Heart right ventricle (tissue), 16 donors: ENCODE measurements around the gene KCNAB2. TPM values are rescaled to one million over a fixed set of nuclear protein-coding genes. Genes with fewer than 3 reads are reported as not detected.

Source experiments
- ATAC-seq, 8 donors: fragments of 200-7000 bp; cut with Tn5 transposase; one replicate each; pipeline ENCODE4 v1.9.1; 2020; ENCODE audit warnings: mild to moderate bottlenecking in 8 of 8, moderate library complexity in 8 of 8, moderate number of reproducible peaks in 1 of 8
- DNase-seq, 2 donors: peaks; one replicate each; pipeline ENCODE4 v3.0.0-alpha.2; 2020
- H3K27ac ChIP-seq, 10 donors: fragments of 200-600 bp; sonication (generic) in 2 of 10; one replicate each; pipeline versions ENCODE4 v1.5.0 to v1.8.0; 2020 to 2022; ENCODE audit warnings: mild to moderate bottlenecking in 3 of 10
- H3K27me3 ChIP-seq, 7 donors: fragments of 200-600 bp; one replicate each; pipeline ENCODE4 v1.8.0; 2021 to 2022; ENCODE audit warnings: mild to moderate bottlenecking in 2 of 7
- H3K36me3 ChIP-seq, 9 donors: fragments of 200-600 bp; sonication (generic) in 1 of 9; one replicate each; pipeline versions ENCODE4 v1.5.0 to v1.8.0; 2020 to 2022; ENCODE audit warnings: mild to moderate bottlenecking in 2 of 9
- H3K4me1 ChIP-seq, 9 donors: fragments of 200-600 bp; sonication (generic) in 1 of 9; one replicate each; pipeline versions ENCODE4 v1.5.0 to v1.8.0; 2020 to 2022; ENCODE audit warnings: mild to moderate bottlenecking in 4 of 9
- H3K4me3 ChIP-seq, 10 donors: fragments of 200-600 bp; sonication (generic) in 2 of 10; one replicate each; pipeline versions ENCODE4 v1.5.0 to v1.8.0; 2020 to 2022; ENCODE audit warnings: mild to moderate bottlenecking in 7 of 10, moderate library complexity in 2 of 10
- H3K9me3 ChIP-seq, 11 donors: fragments of 200-600 bp in 10 of 11; sonication (generic) in 2 of 11; one replicate each; pipeline versions ENCODE4 v1.5.0 to v1.8.0; 2013 to 2022; ENCODE audit warnings: mild to moderate bottlenecking in 2 of 11, control low read depth in 1 of 11, moderate library complexity in 1 of 11
- CTCF ChIP-seq, 9 donors: fragments of 200-600 bp; sonication (generic) in 2 of 9; IDR thresholded peaks; one replicate each; pipeline versions ENCODE4 v1.5.0 to v1.8.0; 2021 to 2022; ENCODE audit warnings: antibody characterized with exemption in 9 of 9, mild to moderate bottlenecking in 5 of 9, moderate library complexity in 1 of 9
- WGBS, 2 donors: extraction: QIAGEN DNeasy Blood & Tissue Kit; methylation state at CpG; one replicate each; pipeline ENCODE4 v1.1.7; 2013; ENCODE audit warnings: inconsistent platforms in 1 of 2; 5-methylcytosine and 5-hydroxymethylcytosine counted together
- intact Hi-C, 10 donors: fragments of 100-400 bp; cut with DNase I; formaldehyde crosslinking; loops; one replicate each; pipeline versions ENCODE4 v1.11.1 to v1.14.2; 2022
- polyA plus RNA-seq, 2 donors: library from polyadenylated mRNA; stranded (reverse); fragments of 200-250 nt; gene quantifications; one replicate each; pipeline ENCODE4 v1.2.3, GENCODE V29; 2013
- total RNA-seq, 10 donors: library from RNA; stranded (reverse); fragmentation: NEBNext Ultra II Directional in 3 of 10; extraction: Animal tissue kit (Norgen Biotek cat#: 25700) in 3 of 10; gene quantifications; one replicate each; pipeline versions ENCODE4 v1.2.1 to v1.2.4, GENCODE V29; 2021 to 2023
- donor health status: Arrhythmogenic right ventricular cardiomyopathy.
- donor health status: ischemic (EF 13 %, LVEDD 7.1; RV severe dilation, severe dysfunction).
- donor health status: healthy with polysubstance abuse.
- donor health status: DM: no; HTN: yes; CAD: no.
- donor health status: DM: no; HTN: no; CAD: no.
- donor health status: ischemic (EF 25% LVEDD 6.9; RV normal size, moderate dysfunction).
- donor health status: ischemic (EF 25% LVEDD 5.7; RV mildly dilated, moderate dysfunction).
- donor health status: healthy.
- donor health status: DM: yes; HTN: yes; CAD: no.
- donor health status: Ischemic cardiomyopathy.
- donor health status: ischemic (EF 35%, LVEDD 5.7; RV mildly dilated, moderate dysfunction).
- donor health status: nonischemic (EF 11% LVEDD 7.7; RV severe dilation, severe dysfunction).
- donor health status: DM: yes; HTN: yes; CAD: no.
- donor health status: PGD.
- donor health status: ischemic (EF 29% LVEDD 5.4; RV normal size, mild dysfunction).
- donor health status: nonischemic (EF 23%, LVEDD 6.1; RV moderate dilation, normal function).

Gene KCNAB2
- total and polyA plus RNA-seq, 12 donors, result 4.7 to 41.5 (median 21.8) TPM

DNA sequence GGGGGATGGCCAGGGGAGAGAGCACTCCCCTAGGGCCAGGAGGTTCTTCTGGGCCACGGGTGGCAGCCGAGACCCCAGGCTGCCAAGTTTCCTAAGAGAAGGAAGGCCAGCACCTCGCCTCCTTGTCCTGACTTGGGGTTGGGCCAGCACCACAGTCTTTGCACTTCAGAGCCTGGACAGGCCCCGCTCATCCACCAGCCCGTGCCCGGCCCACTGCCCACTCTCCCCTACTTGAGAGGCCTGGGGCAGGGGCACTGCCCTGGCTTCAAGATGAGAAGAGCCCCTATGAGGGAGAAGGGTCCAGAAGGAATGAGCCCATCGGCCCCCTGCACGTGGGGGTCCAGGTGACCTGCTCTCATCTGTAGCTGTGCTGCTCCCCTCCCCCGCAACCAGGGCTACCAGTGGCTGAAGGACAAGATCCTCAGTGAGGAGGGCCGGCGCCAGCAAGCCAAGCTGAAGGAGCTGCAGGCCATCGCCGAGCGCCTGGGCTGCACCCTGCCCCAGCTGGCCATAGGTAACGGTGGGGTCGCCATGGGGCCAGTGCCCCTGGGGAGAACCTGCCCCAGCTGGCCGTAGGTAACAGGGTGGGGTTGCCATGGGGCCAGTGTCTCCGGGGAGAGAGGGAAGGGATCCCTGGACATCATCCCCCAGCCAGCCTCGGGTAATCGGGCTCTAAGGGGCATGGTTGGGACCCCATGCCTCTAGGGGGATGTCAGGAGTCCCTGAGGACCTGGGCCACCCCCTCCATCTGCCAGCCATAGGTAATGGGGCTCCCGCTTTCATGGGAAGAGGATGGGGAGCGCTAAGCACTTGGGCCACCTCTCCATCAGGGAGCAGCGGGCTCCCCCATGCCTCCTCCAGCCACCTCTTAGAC is 50.8 kb downstream of the KCNAB2 start:
- peaks cover 0 to 20% (median 0%) of the 10 kb centered on the region in 9 donors for H3K4me1 ChIP-seq
- WGBS, 2 donors, result 86 to 92% methylated on average over 23 of the region's 23 CpGs
- H3K27me3 ChIP-seq, result peaks cover 0 to 9% (median 3%) of the 10 kb centered on the region in 7 donors
- H3K27ac ChIP-seq, result no peak overlapping the region
- H3K9me3 ChIP-seq, result no peaks in the 10 kb centered on the region
- TF ChIP-seq CTCF (IDR thresholded peaks at IDR 0.05), result no peak
- intact Hi-C loops, result loop anchor here in 1 of 10 donors (5.0 kb wide), 1 partner anchor 44 kb away; no protein-coding TSS in a partner anchor
- DNase-seq (peak in 1 of 2 donors; percentile 9), ATAC-seq (no peak)
- no peak overlapping the region for H3K4me3 ChIP-seq
- H3K36me3 ChIP-seq, result peaks cover 0 to 75% (median 0%) of the 10 kb centered on the region in 9 donors

DNA sequence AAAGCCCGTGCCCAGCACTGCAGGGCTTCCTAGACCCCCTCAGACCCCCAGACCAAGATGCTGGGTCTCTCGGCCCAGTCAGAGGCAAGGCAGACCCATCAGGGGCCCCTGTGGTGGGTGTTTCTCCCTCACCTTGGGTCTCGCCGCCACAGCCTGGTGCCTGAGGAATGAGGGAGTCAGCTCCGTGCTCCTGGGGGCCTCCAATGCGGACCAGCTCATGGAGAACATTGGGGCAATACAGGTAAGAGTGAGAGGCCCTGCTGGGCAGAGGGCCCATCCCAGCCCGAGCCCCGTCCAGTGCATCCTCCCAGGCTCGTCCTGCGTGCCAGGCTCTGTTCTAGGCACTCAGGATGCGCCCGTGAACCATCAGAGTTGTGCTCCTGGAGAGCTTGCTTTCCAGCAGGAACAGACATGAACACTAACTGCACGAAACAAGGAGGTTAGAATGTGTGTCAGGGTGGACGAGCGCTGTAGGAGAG is 51.5 kb downstream of the KCNAB2 start:
- TF ChIP-seq CTCF (IDR thresholded peaks at IDR 0.05), result no peak
- peaks cover 0 to 15% (median 6%) of the 10 kb centered on the region in 7 donors for H3K27me3 ChIP-seq
- ATAC-seq (no peak), DNase-seq (peak in 1 of 2 donors; percentile 0)
- no peak overlapping the region for H3K27ac ChIP-seq
- intact Hi-C loops, result loop anchor here in 1 of 10 donors (5.0 kb wide), 1 partner anchor 45 kb away; no protein-coding TSS in a partner anchor
- no peak overlapping the region for H3K4me3 ChIP-seq
- peaks cover 0 to 68% (median 0%) of the 10 kb centered on the region in 9 donors for H3K36me3 ChIP-seq
- no peaks in the 10 kb centered on the region for H3K9me3 ChIP-seq
- H3K4me1 ChIP-seq, result peaks cover 0 to 20% (median 0%) of the 10 kb centered on the region in 9 donors
- WGBS, 2 donors, result 91% methylated on average over 15 of the region's 15 CpGs

- DNase-seq, result no peak
Measured at GRCh38 chr1:6097824-6098223, 52.1 kb downstream of the KCNAB2 start.

More at GRCh38 chr1:6097824-6098223, 52.1 kb downstream of the KCNAB2 start:
- WGBS, 2 donors, result 65 to 77% methylated on average over 17 of the region's 17 CpGs
- ATAC-seq, result peak in 4 of 8 donors; percentile 10 to 61 (median 28)
- peak overlapping the region in 3 of 10 donors; percentile 13 to 51 (median 37) for H3K27ac ChIP-seq
- H3K4me3 ChIP-seq, result no peak overlapping the region
- H3K4me1 ChIP-seq, result peaks cover 0 to 20% (median 0%) of the 10 kb centered on the region in 9 donors
- peaks cover 0 to 22% (median 11%) of the 10 kb centered on the region in 7 donors for H3K27me3 ChIP-seq
- intact Hi-C loops, result loop anchor here in 1 of 10 donors (5.0 kb wide), 1 partner anchor 46 kb away; no protein-coding TSS in a partner anchor
- H3K9me3 ChIP-seq, result no peaks in the 10 kb centered on the region
- TF ChIP-seq CTCF (IDR thresholded peaks at IDR 0.05), result no peak
- peaks cover 0 to 62% (median 0%) of the 10 kb centered on the region in 9 donors for H3K36me3 ChIP-seq
